ENCODE results near the gene WLS.

GRCh38 chr1:68210027-68210426, 22.3 kb downstream of the WLS start:
- no peak for TF ChIP-seq POLR2A (IDR thresholded peaks at IDR 0.05; ENCODE audit: low read depth)
- TF ChIP-seq, protein P1, sequence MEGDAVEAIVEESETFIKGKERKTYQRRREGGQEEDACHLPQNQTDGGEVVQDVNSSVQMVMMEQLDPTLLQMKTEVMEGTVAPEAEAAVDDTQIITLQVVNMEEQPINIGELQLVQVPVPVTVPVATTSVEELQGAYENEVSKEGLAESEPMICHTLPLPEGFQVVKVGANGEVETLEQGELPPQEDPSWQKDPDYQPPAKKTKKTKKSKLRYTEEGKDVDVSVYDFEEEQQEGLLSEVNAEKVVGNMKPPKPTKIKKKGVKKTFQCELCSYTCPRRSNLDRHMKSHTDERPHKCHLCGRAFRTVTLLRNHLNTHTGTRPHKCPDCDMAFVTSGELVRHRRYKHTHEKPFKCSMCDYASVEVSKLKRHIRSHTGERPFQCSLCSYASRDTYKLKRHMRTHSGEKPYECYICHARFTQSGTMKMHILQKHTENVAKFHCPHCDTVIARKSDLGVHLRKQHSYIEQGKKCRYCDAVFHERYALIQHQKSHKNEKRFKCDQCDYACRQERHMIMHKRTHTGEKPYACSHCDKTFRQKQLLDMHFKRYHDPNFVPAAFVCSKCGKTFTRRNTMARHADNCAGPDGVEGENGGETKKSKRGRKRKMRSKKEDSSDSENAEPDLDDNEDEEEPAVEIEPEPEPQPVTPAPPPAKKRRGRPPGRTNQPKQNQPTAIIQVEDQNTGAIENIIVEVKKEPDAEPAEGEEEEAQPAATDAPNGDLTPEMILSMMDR (IDR thresholded peaks at IDR 0.05), result no peak

Measured in esophagus muscularis mucosa (tissue), 3 donors.